OCI-LY7 (cell line): Measurements from ENCODE around the gene PLAC1.

Experiments
- CTCF ChIP-seq: fragments of 200-600 bp; sonication (generic); conservative IDR thresholded peaks from 2 replicates; pipeline ENCODE4 v1.5.1; 2014; ENCODE audit warnings: mild to moderate bottlenecking, antibody characterized with exemption, low read length, moderate library complexity, mixed read lengths
- EZH2phosphoT487 ChIP-seq: fragments of 200-600 bp; sonication (generic); IDR thresholded peaks from 2 replicates; pipeline ENCODE4 v1.6.1; 2018; ENCODE audit warnings: low read depth, borderline replicate concordance, mild to moderate bottlenecking, mixed run types, antibody characterized with exemption, low read length, moderate library complexity, mixed read lengths

- TF ChIP-seq CTCF (no peak), EZH2phosphoT487 (no peak)
Observed at GRCh38 chrX:134636851-134637250, 21.4 kb downstream of the PLAC1 start.
